HepG2 (cell line): ENCODE data around the gene VILL. TPM values are rescaled to one million over a fixed set of nuclear protein-coding genes. Genes with fewer than 3 reads are reported as not detected.

Experiments used
- ARID5B ChIP-seq: IDR thresholded peaks from 2 replicates; pipeline ENCODE4 v1.4.0; 2020; ENCODE audit warnings: mild to moderate bottlenecking, missing genetic modification reagents
- DNMT1 ChIP-seq: sonication (generic); formaldehyde crosslinking; IDR thresholded peaks from 2 replicates; pipeline ENCODE4 v1.5.1; 2020; ENCODE audit warnings: mild to moderate bottlenecking, missing genetic modification reagents
- ELF4 ChIP-seq: sonication (generic); formaldehyde crosslinking; IDR thresholded peaks from 2 replicates; pipeline ENCODE4 v1.5.0; 2020; ENCODE audit warnings: missing genetic modification reagents, mild to moderate bottlenecking, moderate library complexity, borderline replicate concordance
- KDM2A ChIP-seq: sonication (generic); formaldehyde crosslinking; IDR thresholded peaks from 2 replicates; pipeline ENCODE4 v1.4.0; 2020; ENCODE audit warnings: low read depth, missing genetic modification reagents, borderline replicate concordance
- MTA1 ChIP-seq: sonication (generic); formaldehyde crosslinking; IDR thresholded peaks from 2 replicates; pipeline ENCODE4 v1.4.0; 2020; ENCODE audit warnings: missing genetic modification reagents, mild to moderate bottlenecking, borderline replicate concordance
- MTERF4 ChIP-seq: sonication (generic); formaldehyde crosslinking; IDR thresholded peaks from 2 replicates; pipeline ENCODE4 v1.8.0; 2023; ENCODE audit warnings: mild to moderate bottlenecking, missing genetic modification reagents
- SALL1 ChIP-seq: sonication (generic); formaldehyde crosslinking; IDR thresholded peaks from 2 replicates; pipeline ENCODE4 v1.8.0; 2022; ENCODE audit warnings: mild to moderate bottlenecking, missing genetic modification reagents
- SKI ChIP-seq: fragments of 450-650 bp; IDR thresholded peaks from one replicate; pipeline ENCODE4 v1.6.1; 2018; ENCODE audit warnings: mild to moderate bottlenecking; ENCODE audit not compliant: partially characterized antibody
- SMAD1 ChIP-seq: sonication (generic); formaldehyde crosslinking; IDR thresholded peaks from 2 replicates; pipeline ENCODE4 v1.4.0; 2020; ENCODE audit warnings: missing genetic modification reagents, low read depth, mild to moderate bottlenecking, borderline replicate concordance
- SMC3 ChIP-seq: IDR thresholded peaks from 2 replicates; pipeline ENCODE4 v1.6.1; 2011; ENCODE audit warnings: low read length, improper control_type of control experiment
- SOX5 ChIP-seq: IDR thresholded peaks from 2 replicates; pipeline ENCODE4 v1.6.1; 2016; ENCODE audit warnings: borderline replicate concordance
- SRSF1 ChIP-seq: fragments of 200-400 bp; formaldehyde crosslinking; optimal IDR thresholded peaks from 2 replicates; pipeline ENCODE3; 2017; ENCODE audit warnings: mild to moderate bottlenecking, low read depth, low read length, moderate library complexity
- UBTF ChIP-seq: sonication (generic); formaldehyde crosslinking; IDR thresholded peaks from 2 replicates; pipeline ENCODE4 v1.4.0; 2020; ENCODE audit warnings: mild to moderate bottlenecking, missing genetic modification reagents
- ZNF501 ChIP-seq: sonication (generic); formaldehyde crosslinking; IDR thresholded peaks from 2 replicates; pipeline ENCODE4 v1.5.1; 2020; ENCODE audit warnings: mild to moderate bottlenecking, moderate library complexity, missing genetic modification reagents
- ZNF572 ChIP-seq: sonication (generic); formaldehyde crosslinking; IDR thresholded peaks from 2 replicates; pipeline ENCODE4 v1.5.1; 2020; ENCODE audit warnings: mild to moderate bottlenecking, missing genetic modification reagents
- ZNF574 ChIP-seq: sonication (generic); formaldehyde crosslinking; IDR thresholded peaks from 2 replicates; pipeline ENCODE4 v1.4.0; 2020; ENCODE audit warnings: missing genetic modification reagents
- ZSCAN25 ChIP-seq: sonication (generic); formaldehyde crosslinking; IDR thresholded peaks from 2 replicates; pipeline ENCODE4 v1.8.0; 2022; ENCODE audit warnings: mild to moderate bottlenecking, missing genetic modification reagents
- polyA plus RNA-seq, 8 experiments: library from polyadenylated mRNA; depleted of rRNA in 3 of 8; stranded (reverse) in 7 of 8; unstranded in 1 of 8; fragments of >200 nt; fragmentation: Illumina TruSeq in 4 of 8; extraction: Trizol in 4 of 8; gene quantifications; 2 replicates each; pipeline versions ENCODE4 v1.2.1 to v1.2.3, GENCODE V29; 2011 to 2016; ENCODE audit warnings: low read depth in 4 of 8, missing spikeins in 1 of 8, mixed read lengths in 1 of 8; ENCODE audit not compliant: insufficient read depth in 1 of 8
- total RNA-seq, 5 experiments: library from RNA; depleted of rRNA; stranded (reverse); fragments of >200 nt; fragmentation: Illumina TruSeq; extraction: Trizol; gene quantifications; 2 replicates each; pipeline ENCODE4 v1.2.3, GENCODE V29; 2016; ENCODE audit warnings: low read depth in 1 of 5

Gene VILL
- total and polyA plus RNA-seq, 2 of the 13 experiments (the other 11 are each of a cell fraction or from before 2014, with no cell fraction given), result 3.2 to 5.3 TPM

GRCh38 chr3:37967260-37967881 lies 23.2 kb upstream of the VILL start (continued):
- TF ChIP-seq SRSF1 (no peak), ZNF574 (CRISPR knock-in tag) (no peak), ELF4 (CRISPR knock-in tag) (no peak), MTERF4 (no peak), ZNF501 (peak; percentile 63; the same call in 1 of the 2 replicates), SKI (no peak), UBTF (CRISPR knock-in tag) (no peak), MTA1 (CRISPR knock-in tag) (0 out of 2 replicates have a peak, but pooled peaks have one; percentile 49), SALL1 (CRISPR knock-in tag) (0 out of 2 replicates have a peak, but pooled peaks have one; percentile 30), SMC3 (peak; percentile 96), SMAD1 (CRISPR knock-in tag) (no peak), ARID5B (CRISPR knock-in tag) (peak; percentile 47; the same call in 1 of the 2 replicates), ZSCAN25 (CRISPR knock-in tag) (0 out of 2 replicates have a peak, but pooled peaks have one; percentile 26), SOX5 (CRISPR knock-in tag) (peak; percentile 29; the same call in 1 of the 2 replicates), KDM2A (CRISPR knock-in tag) (peak; percentile 41; the same call in 1 of the 2 replicates), ZNF572 (CRISPR knock-in tag) (peak; percentile 25; the same call in 1 of the 2 replicates), DNMT1 (no peak)
